Neural progenitor cell (in vitro differentiated cells): ENCODE results near the gene TAGLN3.

Experiments used
- EZH2 ChIP-seq: fragments of 200-600 bp; sonication (generic); IDR thresholded peaks from 2 replicates; pipeline ENCODE4 v1.6.1; 2017; ENCODE audit warnings: antibody characterized with exemption, mild to moderate bottlenecking, moderate library complexity
- TF ChIP-seq, protein P1 (sequence below): fragments of 200-600 bp; sonication (generic); IDR thresholded peaks from 2 replicates; pipeline ENCODE4 v1.5.1; 2017; ENCODE audit warnings: antibody characterized with exemption, mild to moderate bottlenecking

DNA sequence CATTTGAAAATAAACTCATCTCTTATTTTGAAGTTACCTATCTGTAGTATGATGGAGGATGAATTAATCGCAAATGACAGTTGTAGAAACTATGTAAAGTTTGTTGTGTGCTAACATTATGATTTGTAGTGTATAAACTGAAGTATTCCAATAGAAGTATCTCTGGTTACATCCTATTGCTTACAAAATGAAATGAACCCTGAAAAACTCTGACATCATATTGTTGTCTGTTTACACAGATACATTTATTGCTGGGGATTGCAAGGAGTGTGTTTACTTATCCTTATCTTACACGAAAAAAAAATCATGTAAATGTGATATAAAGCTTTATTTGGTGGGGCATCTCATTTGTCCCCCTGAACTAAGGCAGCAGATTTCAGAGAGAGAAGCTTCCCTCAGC, 22.5 kb upstream of the TAGLN3 start:
- TF ChIP-seq, protein P1, sequence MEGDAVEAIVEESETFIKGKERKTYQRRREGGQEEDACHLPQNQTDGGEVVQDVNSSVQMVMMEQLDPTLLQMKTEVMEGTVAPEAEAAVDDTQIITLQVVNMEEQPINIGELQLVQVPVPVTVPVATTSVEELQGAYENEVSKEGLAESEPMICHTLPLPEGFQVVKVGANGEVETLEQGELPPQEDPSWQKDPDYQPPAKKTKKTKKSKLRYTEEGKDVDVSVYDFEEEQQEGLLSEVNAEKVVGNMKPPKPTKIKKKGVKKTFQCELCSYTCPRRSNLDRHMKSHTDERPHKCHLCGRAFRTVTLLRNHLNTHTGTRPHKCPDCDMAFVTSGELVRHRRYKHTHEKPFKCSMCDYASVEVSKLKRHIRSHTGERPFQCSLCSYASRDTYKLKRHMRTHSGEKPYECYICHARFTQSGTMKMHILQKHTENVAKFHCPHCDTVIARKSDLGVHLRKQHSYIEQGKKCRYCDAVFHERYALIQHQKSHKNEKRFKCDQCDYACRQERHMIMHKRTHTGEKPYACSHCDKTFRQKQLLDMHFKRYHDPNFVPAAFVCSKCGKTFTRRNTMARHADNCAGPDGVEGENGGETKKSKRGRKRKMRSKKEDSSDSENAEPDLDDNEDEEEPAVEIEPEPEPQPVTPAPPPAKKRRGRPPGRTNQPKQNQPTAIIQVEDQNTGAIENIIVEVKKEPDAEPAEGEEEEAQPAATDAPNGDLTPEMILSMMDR: no peak
- TF ChIP-seq EZH2: no peak
